Naive B cell (primary cell): ENCODE measurements around the gene C22orf31. TPM values are rescaled to one million over a fixed set of nuclear protein-coding genes. Genes with fewer than 3 reads are reported as not detected.
A peak's percentile ranks its signal among the peaks of the same experiment; 100 is the strongest.

Experiments
- ATAC-seq, 2 donors: fragments of 150-1000 bp; cut with Tn5 transposase; 2 replicates each; pipeline ENCODE4 v1.10.0; 2021; ENCODE audit warnings: low read depth in 2 of 2, mild to moderate bottlenecking in 2 of 2, moderate library complexity in 2 of 2
- DNase-seq: peaks from one replicate; pipeline ENCODE4 v3.0.0; 2022
- H3K27ac Mint-ChIP-seq, 6 donors: one replicate each; pipeline ENCODE4 v1.8.0; 2020 to 2022; ENCODE audit warnings: mild to moderate bottlenecking in 6 of 6, mixed read lengths in 6 of 6, moderate library complexity in 5 of 6, inconsistent platforms in 2 of 6
- H3K27me3 Mint-ChIP-seq, 3 donors: one replicate each; pipeline ENCODE4 v1.8.0; 2021 to 2022; ENCODE audit warnings: mixed read lengths in 3 of 3, mild to moderate bottlenecking in 1 of 3
- H3K36me3 Mint-ChIP-seq, 2 donors: one replicate each; pipeline ENCODE4 v1.8.0; 2020 to 2022; ENCODE audit warnings: mixed read lengths in 2 of 2, inconsistent platforms in 1 of 2, mild to moderate bottlenecking in 1 of 2
- H3K4me1 Mint-ChIP-seq, 3 donors: one replicate each; pipeline ENCODE4 v1.8.0; 2020 to 2022; ENCODE audit warnings: mixed read lengths in 3 of 3, inconsistent platforms in 1 of 3, mild to moderate bottlenecking in 1 of 3, moderate library complexity in 1 of 3
- H3K4me3 Mint-ChIP-seq, 8 donors: one replicate each; pipeline ENCODE4 v1.8.0; 2020 to 2022; ENCODE audit warnings: mild to moderate bottlenecking in 8 of 8, mixed read lengths in 8 of 8, moderate library complexity in 8 of 8, inconsistent platforms in 2 of 8
- H3K9me3 Mint-ChIP-seq, 7 donors: one replicate each; pipeline ENCODE4 v1.8.0; 2020 to 2022; ENCODE audit warnings: mixed read lengths in 7 of 7, mild to moderate bottlenecking in 5 of 7, inconsistent platforms in 2 of 7, moderate library complexity in 1 of 7
- polyA plus RNA-seq, 6 donors: library from polyadenylated mRNA; unstranded; fragments of 300-500 nt; fragmentation: Illumina TruSeq; gene quantifications; one replicate each; pipeline ENCODE4 v1.2.3, GENCODE V29; 2021; ENCODE audit warnings: low read depth in 6 of 6

C22orf31 gene
- polyA plus RNA-seq, 6 donors from 2014 or later = not detected

- Mint-ChIP-seq H3K27me3 (peaks cover 17 to 24% (median 21%) of the 10 kb centered on the region in 3 donors), H3K4me1 (no peaks in the 10 kb centered on the region), H3K36me3 (peaks cover 0 to 5% of the 10 kb centered on the region in 2 donors), H3K27ac (no peak overlapping the region), H3K9me3 (peaks cover 3 to 10% (median 3%) of the 10 kb centered on the region in 7 donors), H3K4me3 (no peak overlapping the region)
- DNase-seq (no peak), ATAC-seq (no peak)
Observed at GRCh38 chr22:29023172-29023796, 38.3 kb downstream of the C22orf31 start.

GRCh38 chr22:29022101-29022817 is 39.4 kb downstream of the C22orf31 start:
- ATAC-seq (no peak), DNase-seq (no peak)
- no peak overlapping the region for H3K27ac Mint-ChIP-seq
- no peak overlapping the region for H3K4me3 Mint-ChIP-seq
- H3K36me3 Mint-ChIP-seq = peaks cover 0 to 11% of the 10 kb centered on the region in 2 donors
- peaks cover 18 to 24% (median 21%) of the 10 kb centered on the region in 3 donors for H3K27me3 Mint-ChIP-seq
- H3K9me3 Mint-ChIP-seq = peaks cover 3 to 11% (median 5%) of the 10 kb centered on the region in 7 donors
- no peaks in the 10 kb centered on the region for H3K4me1 Mint-ChIP-seq

- peaks cover 8 to 11% (median 8%) of the 10 kb centered on the region in 3 donors for H3K4me1 Mint-ChIP-seq
- H3K4me3 Mint-ChIP-seq = no peak overlapping the region
- H3K9me3 Mint-ChIP-seq = peaks cover 3 to 11% (median 5%) of the 10 kb centered on the region in 7 donors
- peaks cover 12 to 28% (median 14%) of the 10 kb centered on the region in 3 donors for H3K27me3 Mint-ChIP-seq
- ATAC-seq = no peak
- H3K27ac Mint-ChIP-seq = no peak overlapping the region
- peaks cover 0 to 11% of the 10 kb centered on the region in 2 donors for H3K36me3 Mint-ChIP-seq
- no peak for DNase-seq
Observed at GRCh38 chr22:29018293-29019189, 43.1 kb downstream of the C22orf31 start.

- peaks cover 0 to 11% of the 10 kb centered on the region in 2 donors for H3K36me3 Mint-ChIP-seq
- DNase-seq (no peak), ATAC-seq (no peak)
- peaks cover 8 to 28% (median 14%) of the 10 kb centered on the region in 3 donors for H3K27me3 Mint-ChIP-seq
- peak overlapping the region in 1 of 6 donors; percentile 66 for H3K27ac Mint-ChIP-seq
- peak overlapping the region in 1 of 8 donors; percentile 17 for H3K4me3 Mint-ChIP-seq
- peaks cover 8 to 11% (median 8%) of the 10 kb centered on the region in 3 donors for H3K4me1 Mint-ChIP-seq
- H3K9me3 Mint-ChIP-seq = peaks cover 3 to 11% (median 5%) of the 10 kb centered on the region in 7 donors
Observed at GRCh38 chr22:29016067-29016938, 45.3 kb downstream of the C22orf31 start.

GRCh38 chr22:29014773-29015172 is 46.9 kb downstream of the C22orf31 start:
- peaks cover 8 to 11% (median 8%) of the 10 kb centered on the region in 3 donors for H3K4me1 Mint-ChIP-seq
- ATAC-seq (no peak), DNase-seq (no peak)
- peaks cover 17 to 44% (median 21%) of the 10 kb centered on the region in 3 donors for H3K27me3 Mint-ChIP-seq
- peaks cover 3 to 11% (median 5%) of the 10 kb centered on the region in 7 donors for H3K9me3 Mint-ChIP-seq
- H3K4me3 Mint-ChIP-seq = no peak overlapping the region
- peak overlapping the region in 1 of 6 donors; percentile 8 for H3K27ac Mint-ChIP-seq
- peaks cover 0 to 11% of the 10 kb centered on the region in 2 donors for H3K36me3 Mint-ChIP-seq

- H3K27ac Mint-ChIP-seq = no peak overlapping the region
- H3K36me3 Mint-ChIP-seq = peaks cover 0 to 11% of the 10 kb centered on the region in 2 donors
- DNase-seq = no peak
- no peak overlapping the region for H3K4me3 Mint-ChIP-seq
- peaks cover 3 to 11% (median 5%) of the 10 kb centered on the region in 7 donors for H3K9me3 Mint-ChIP-seq
- peaks cover 18 to 48% (median 21%) of the 10 kb centered on the region in 3 donors for H3K27me3 Mint-ChIP-seq
- ATAC-seq = no peak
- H3K4me1 Mint-ChIP-seq = peaks cover 8 to 11% (median 8%) of the 10 kb centered on the region in 3 donors
Observed at GRCh38 chr22:29014293-29014692, 47.3 kb downstream of the C22orf31 start.

GRCh38 chr22:29012952-29013351 is 48.7 kb downstream of the C22orf31 start:
- Mint-ChIP-seq H3K27me3 (peaks cover 13 to 52% (median 24%) of the 10 kb centered on the region in 3 donors), H3K4me1 (peaks cover 8 to 11% (median 8%) of the 10 kb centered on the region in 3 donors), H3K27ac (no peak overlapping the region), H3K9me3 (peaks cover 0 to 1% (median 0%) of the 10 kb centered on the region in 7 donors), H3K36me3 (peaks cover 0 to 3% of the 10 kb centered on the region in 2 donors), H3K4me3 (no peak overlapping the region)
- DNase-seq = no peak
- no peak for ATAC-seq

- Mint-ChIP-seq H3K4me3 (no peak overlapping the region), H3K36me3 (no peaks in the 10 kb centered on the region), H3K4me1 (peaks cover 8 to 11% (median 8%) of the 10 kb centered on the region in 3 donors), H3K27ac (no peak overlapping the region), H3K27me3 (peaks cover 8 to 43% (median 22%) of the 10 kb centered on the region in 3 donors), H3K9me3 (no peaks in the 10 kb centered on the region)
- ATAC-seq (no peak), DNase-seq (no peak)
Observed at GRCh38 chr22:29012101-29012433, 49.6 kb downstream of the C22orf31 start.

GRCh38 chr22:29011240-29012100 is 50.2 kb downstream of the C22orf31 start:
- Mint-ChIP-seq H3K27ac (peak overlapping the region in 1 of 6 donors; percentile 69), H3K4me3 (no peak overlapping the region), H3K9me3 (no peaks in the 10 kb centered on the region), H3K4me1 (peaks cover 6 to 7% (median 6%) of the 10 kb centered on the region in 3 donors), H3K36me3 (no peaks in the 10 kb centered on the region), H3K27me3 (peaks cover 14 to 49% (median 27%) of the 10 kb centered on the region in 3 donors)
- ATAC-seq = no peak
- no peak for DNase-seq

GRCh38 chr22:29009148-29009547 is 52.5 kb downstream of the C22orf31 start:
- H3K27ac Mint-ChIP-seq = no peak overlapping the region
- no peak for ATAC-seq
- H3K36me3 Mint-ChIP-seq = no peaks in the 10 kb centered on the region
- no peak overlapping the region for H3K4me3 Mint-ChIP-seq
- no peaks in the 10 kb centered on the region for H3K4me1 Mint-ChIP-seq
- no peaks in the 10 kb centered on the region for H3K9me3 Mint-ChIP-seq
- peaks cover 28 to 61% (median 36%) of the 10 kb centered on the region in 3 donors for H3K27me3 Mint-ChIP-seq
- no peak for DNase-seq
